Measurements from ENCODE around the gene SLC23A2.

Gene SLC23A2

GRCh38 chr20:4811661-4812181 is 189.6 kb downstream of the SLC23A2 start:
- DNase-seq: peak in 3 of 5 experiments; percentile 60 to 97 (median 81)

GRCh38 chr20:4811257-4811656 is 190.1 kb downstream of the SLC23A2 start:
- peak in 1 of 5 experiments; percentile 22 for DNase-seq

- no peak for DNase-seq
These were observed 190.8 kb downstream of the SLC23A2 start for GRCh38 chr20:4810426-4811019.

DNA sequence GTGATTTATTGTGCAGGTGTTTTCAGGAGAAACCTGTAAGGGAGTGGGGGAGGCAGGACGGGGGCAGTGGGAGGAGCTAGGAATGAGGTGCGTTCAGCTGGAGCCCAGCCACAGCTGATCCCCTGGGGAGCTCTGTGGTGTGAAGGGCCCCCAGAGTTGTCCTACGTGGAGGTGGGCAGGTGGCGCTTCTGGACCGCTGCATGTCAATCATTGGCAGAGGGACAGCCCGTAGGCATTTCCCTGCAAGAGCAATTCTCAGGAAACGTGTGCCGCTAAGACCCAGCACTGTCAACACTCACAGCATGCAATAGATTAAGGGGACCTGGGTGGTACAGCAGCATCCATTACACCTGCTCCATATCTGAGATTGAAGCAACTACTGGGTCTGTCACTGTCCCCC is 191.6 kb downstream of the SLC23A2 start:
- peak in 1 of 5 experiments; percentile 66 for DNase-seq

DNA sequence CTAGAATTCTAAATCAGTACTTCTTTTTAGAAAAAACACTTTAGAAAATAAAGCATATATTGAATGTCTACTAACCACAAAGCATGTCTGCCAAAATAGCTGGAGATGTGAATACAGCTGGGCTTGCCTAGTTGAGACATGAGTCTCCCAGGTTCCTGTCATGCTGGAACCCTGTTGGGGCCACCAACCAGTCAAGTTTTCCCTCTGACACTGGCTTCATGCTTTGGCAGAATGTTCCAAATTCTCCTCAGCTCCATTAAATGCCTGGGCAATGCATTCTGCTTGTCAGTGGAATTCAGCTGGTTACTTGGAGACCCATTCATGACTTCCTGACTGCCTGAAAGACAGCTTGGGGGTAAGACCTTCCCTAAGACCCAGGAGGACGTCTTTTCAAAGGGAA is 192.4 kb downstream of the SLC23A2 start:
- no peak for DNase-seq

DNA sequence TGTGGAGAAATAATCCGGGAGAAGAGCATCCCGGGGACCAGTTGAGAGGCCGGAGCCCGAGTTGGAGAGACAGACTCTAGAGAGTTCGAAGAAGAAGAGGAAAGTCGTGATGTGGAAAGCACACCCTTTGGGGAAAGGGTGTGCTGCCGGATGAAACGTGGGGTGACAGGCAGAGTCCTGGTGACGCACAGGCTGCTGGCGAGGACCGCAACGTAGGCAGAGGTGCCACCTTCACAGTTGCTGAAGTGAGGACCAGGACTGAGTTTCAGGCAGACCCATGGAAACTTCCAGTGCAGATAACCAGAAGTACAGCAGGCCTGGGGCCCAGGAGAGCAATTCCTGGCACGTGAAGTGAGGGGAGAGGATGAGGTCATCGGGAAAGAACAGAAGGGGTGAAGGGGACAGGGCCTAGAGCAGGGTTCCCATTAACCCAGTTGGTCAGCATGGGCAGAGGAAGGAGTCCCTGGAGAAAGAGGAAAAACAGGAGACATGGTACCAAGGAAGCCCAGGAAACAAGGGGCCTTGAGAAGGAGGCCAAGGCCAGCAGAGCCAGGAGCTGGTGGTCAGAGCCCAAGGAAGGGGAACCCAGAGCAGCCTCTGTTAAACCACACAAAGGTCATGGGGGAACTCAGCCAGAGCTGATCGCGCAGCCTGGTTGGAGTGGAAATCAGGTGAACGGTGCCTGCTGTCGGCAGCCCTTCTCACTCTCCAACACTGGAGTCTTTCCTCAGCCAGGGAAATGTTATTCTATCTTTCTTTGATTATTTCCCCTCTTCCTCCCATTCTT is 195.5 kb downstream of the SLC23A2 start:
- no peak for DNase-seq

DNA sequence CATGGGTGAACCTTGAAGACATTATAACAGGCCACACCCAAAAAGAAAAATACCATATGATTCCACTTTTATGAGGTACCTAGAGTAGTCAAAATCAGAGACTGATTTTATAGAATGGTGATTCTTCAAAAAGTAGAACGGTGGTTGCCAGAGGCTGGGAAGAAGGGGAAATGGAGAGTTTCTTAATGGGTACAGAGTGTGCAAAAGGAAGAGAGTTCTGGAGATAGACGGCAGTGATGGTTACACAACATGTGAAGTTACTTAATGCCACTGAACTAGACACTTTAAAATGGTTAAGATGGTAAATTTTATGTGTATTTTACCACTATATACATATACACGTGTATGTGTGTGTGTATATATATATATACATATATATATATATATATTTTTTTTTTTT is 198.8 kb downstream of the SLC23A2 start:
- no peak for DNase-seq

Data from T-helper 2 cell (primary cell).